SU-DHL-6 (cell line): Measurements from ENCODE around the gene F2RL3.

ENCODE experiments used
- H2AFZ ChIP-seq: fragments of 200-600 bp; sonication (generic); 2 replicates; pipeline ENCODE4 v1.6.1; 2014; ENCODE audit warnings: low read depth, mild to moderate bottlenecking, moderate library complexity, mixed read lengths, antibody characterized with exemption, low read length; ENCODE audit not compliant: severe bottlenecking
- H3F3A ChIP-seq: fragments of 200-600 bp; shearing (Covaris generic); 2 replicates; pipeline ENCODE4 v1.6.0; 2016; ENCODE audit warnings: antibody characterized with exemption, mild to moderate bottlenecking; ENCODE audit not compliant: insufficient read depth
- H3K27ac ChIP-seq: fragments of 200-600 bp; sonication (generic); 2 replicates; pipeline ENCODE4 v1.5.1; 2016; ENCODE audit warnings: low read depth, mild to moderate bottlenecking, low read length, moderate library complexity, mixed read lengths
- H3K27me3 ChIP-seq: fragments of 200-600 bp; sonication (generic), shearing (Covaris generic); 2 replicates; pipeline ENCODE4 v1.6.0; 2014; ENCODE audit warnings: mild to moderate bottlenecking, low read length
- H3K36me3 ChIP-seq: fragments of 200-600 bp; sonication (generic); 2 replicates; pipeline ENCODE4 v1.6.1; 2014; ENCODE audit warnings: mild to moderate bottlenecking, low read length, mixed read lengths
- H3K4me2 ChIP-seq: fragments of 300-600, 200-600 bp; shearing (Covaris generic), sonication (generic); 2 replicates; pipeline ENCODE4 v1.6.0; 2014; ENCODE audit warnings: low read length, low read depth, mild to moderate bottlenecking; ENCODE audit not compliant: poor library complexity, severe bottlenecking
- H3K4me3 ChIP-seq: fragments of 200-600 bp; sonication (generic); 2 replicates; pipeline ENCODE4 v1.5.1; 2014; ENCODE audit warnings: antibody characterized with exemption, low read length, mild to moderate bottlenecking, mixed read lengths; ENCODE audit not compliant: insufficient read depth, poor library complexity, severe bottlenecking
- H3K79me2 ChIP-seq: fragments of 200-600 bp; sonication (generic); 2 replicates; pipeline ENCODE4 v1.6.1; 2014; ENCODE audit warnings: mild to moderate bottlenecking, low read length, moderate library complexity; ENCODE audit not compliant: insufficient read depth
- H3K9ac ChIP-seq: fragments of 200-600 bp; sonication (generic); 2 replicates; pipeline ENCODE4 v1.7.0; 2014; ENCODE audit warnings: mild to moderate bottlenecking, low read length
- H3K9me2 ChIP-seq: fragments of 200-600 bp; sonication (generic); replicated peaks from 2 replicates; pipeline ENCODE4 v1.6.1; 2014; ENCODE audit warnings: low read length; ENCODE audit not compliant: insufficient read depth
- H3K9me3 ChIP-seq: fragments of 200-600 bp; sonication (generic); 2 replicates; pipeline ENCODE4 v1.6.1; 2014; ENCODE audit warnings: low read length, mixed read lengths; ENCODE audit not compliant: insufficient read depth
- H4K20me1 ChIP-seq: fragments of 200-600 bp; sonication (generic); 2 replicates; pipeline ENCODE4 v1.6.1; 2014; ENCODE audit warnings: low read depth, mild to moderate bottlenecking, antibody characterized with exemption, low read length, moderate library complexity, mixed read lengths
- CTCF ChIP-seq: fragments of 200-600 bp; sonication (generic); IDR thresholded peaks from one replicate; pipeline ENCODE4 v1.5.1; 2017; ENCODE audit warnings: antibody characterized with exemption, mild to moderate bottlenecking, low read length, moderate library complexity; ENCODE audit not compliant: insufficient read depth, poor library complexity, severe bottlenecking
- EZH2phosphoT487 ChIP-seq: fragments of 200-600 bp; sonication (generic), shearing (Covaris generic); conservative IDR thresholded peaks from 2 replicates; pipeline ENCODE4 v1.6.1; 2018; ENCODE audit warnings: mild to moderate bottlenecking, antibody characterized with exemption, low read length, moderate library complexity, mixed read lengths

F2RL3 gene

GRCh38 chr19:16928916-16929315 is 40.1 kb downstream of the F2RL3 start:
- no peaks in the 10 kb centered on the region for H3K36me3 ChIP-seq
- no peak overlapping the region for H3K4me3 ChIP-seq
- H3K9ac ChIP-seq: no peak overlapping the region
- H3K79me2 ChIP-seq: no peaks in the 10 kb centered on the region
- no peak for TF ChIP-seq CTCF
- no peak for TF ChIP-seq EZH2phosphoT487
- peaks cover 7% of the 10 kb centered on the region; the same call in 1 of the 2 replicates for H3K9me3 ChIP-seq
- H3K9me2 ChIP-seq: no peaks in the 10 kb centered on the region
- H4K20me1 ChIP-seq: no peaks in the 10 kb centered on the region
- H3K4me2 ChIP-seq: no peak overlapping the region
- H3F3A ChIP-seq: no peaks in the 10 kb centered on the region
- H3K27ac ChIP-seq: no peak overlapping the region
- H3K27me3 ChIP-seq: no peaks in the 10 kb centered on the region; the same call in 1 of the 2 replicates
- no peak overlapping the region for H2AFZ ChIP-seq

- no peaks in the 10 kb centered on the region for H3K9me2 ChIP-seq
- peaks cover 23% of the 10 kb centered on the region; the same call in 1 of the 2 replicates for H3K9me3 ChIP-seq
- no peaks in the 10 kb centered on the region for H3F3A ChIP-seq
- H2AFZ ChIP-seq: no peak overlapping the region
- H3K79me2 ChIP-seq: no peaks in the 10 kb centered on the region
- no peak overlapping the region for H3K4me2 ChIP-seq
- H3K27ac ChIP-seq: no peak overlapping the region
- no peak overlapping the region for H3K4me3 ChIP-seq
- no peaks in the 10 kb centered on the region; the same call in 1 of the 2 replicates for H3K27me3 ChIP-seq
- peaks cover 3% of the 10 kb centered on the region; the same call in 1 of the 2 replicates for H3K36me3 ChIP-seq
- no peak for TF ChIP-seq CTCF
- no peak for TF ChIP-seq EZH2phosphoT487
- no peak overlapping the region for H3K9ac ChIP-seq
- no peaks in the 10 kb centered on the region for H4K20me1 ChIP-seq
These were observed 42.0 kb downstream of the F2RL3 start for GRCh38 chr19:16930753-16931152.

GRCh38 chr19:16931306-16931705 is 42.5 kb downstream of the F2RL3 start:
- Histone ChIP-seq H3K36me3 (peaks cover 3% of the 10 kb centered on the region; the same call in 1 of the 2 replicates), H3K79me2 (no peaks in the 10 kb centered on the region)
- TF ChIP-seq EZH2phosphoT487 (no peak), CTCF (no peak)

More at GRCh38 chr19:16931306-16931705, 42.5 kb downstream of the F2RL3 start:
- Histone ChIP-seq H3K27ac (no peak overlapping the region), H3K4me2 (no peak overlapping the region), H3K9ac (no peak overlapping the region), H2AFZ (no peak overlapping the region), H3K4me3 (no peak overlapping the region), H3F3A (no peaks in the 10 kb centered on the region), H3K9me3 (peaks cover 23% of the 10 kb centered on the region; the same call in 1 of the 2 replicates), H3K9me2 (no peaks in the 10 kb centered on the region), H3K27me3 (no peaks in the 10 kb centered on the region; the same call in 1 of the 2 replicates), H4K20me1 (no peaks in the 10 kb centered on the region)
